ENCODE results near the gene HIRIP3. TPM values are rescaled to one million over a fixed set of nuclear protein-coding genes. Genes with fewer than 3 reads are reported as not detected.

Gene HIRIP3
- total RNA-seq, 1 donor from 2014 or later: 9.9 TPM

- H3K9me3 Mint-ChIP-seq (ENCODE audit: low read depth): no peaks in the 10 kb centered on the region
Observed at GRCh38 chr16:29989111-29989858, 6.1 kb downstream of the HIRIP3 start.

GRCh38 chr16:29988346-29989075, 6.9 kb downstream of the HIRIP3 start:
- Mint-ChIP-seq H3K9me3 (ENCODE audit: low read depth) (no peaks in the 10 kb centered on the region), H3K4me3 (ENCODE audit: unreplicated experiment) (no peak overlapping the region), H3K27me3 (ENCODE audit: low read depth) (no peaks in the 10 kb centered on the region)

More at GRCh38 chr16:29989111-29989858, 6.1 kb downstream of the HIRIP3 start:
- peaks cover 5% of the 10 kb centered on the region for H3K4me1 Mint-ChIP-seq (ENCODE audit: low read depth)
- TF ChIP-seq CTCF (IDR thresholded peaks at IDR 0.05): no peak
- peak overlapping the region; percentile 39 for H3K27ac Mint-ChIP-seq (ENCODE audit: unreplicated experiment)
- DNase-seq (ENCODE audit: low spot score): peak; percentile 65
- H3K36me3 Mint-ChIP-seq (ENCODE audit: low read depth): peaks cover 36% of the 10 kb centered on the region
- no peaks in the 10 kb centered on the region for H3K27me3 Mint-ChIP-seq (ENCODE audit: low read depth)
- no peak overlapping the region for H3K4me3 Mint-ChIP-seq (ENCODE audit: unreplicated experiment)

GRCh38 chr16:29987371-29988085, 7.9 kb downstream of the HIRIP3 start:
- Mint-ChIP-seq H3K4me1 (ENCODE audit: low read depth) (no peaks in the 10 kb centered on the region), H3K4me3 (ENCODE audit: unreplicated experiment) (no peak overlapping the region), H3K27me3 (ENCODE audit: low read depth) (no peaks in the 10 kb centered on the region), H3K9me3 (ENCODE audit: low read depth) (no peaks in the 10 kb centered on the region), H3K27ac (ENCODE audit: unreplicated experiment) (no peak overlapping the region), H3K36me3 (ENCODE audit: low read depth) (peaks cover 44% of the 10 kb centered on the region)
- TF ChIP-seq CTCF (IDR thresholded peaks at IDR 0.05): no peak
- peak; percentile 84 for DNase-seq (ENCODE audit: low spot score)

More at GRCh38 chr16:29988346-29989075, 6.9 kb downstream of the HIRIP3 start:
- peak; percentile 85 for DNase-seq (ENCODE audit: low spot score)
- TF ChIP-seq CTCF (IDR thresholded peaks at IDR 0.05): no peak
- Mint-ChIP-seq H3K4me1 (ENCODE audit: low read depth) (no peaks in the 10 kb centered on the region), H3K36me3 (ENCODE audit: low read depth) (peaks cover 39% of the 10 kb centered on the region), H3K27ac (ENCODE audit: unreplicated experiment) (no peak overlapping the region)

- no peak for TF ChIP-seq CTCF (IDR thresholded peaks at IDR 0.05)
- peaks cover 46% of the 10 kb centered on the region for H3K36me3 Mint-ChIP-seq (ENCODE audit: low read depth)
- no peaks in the 10 kb centered on the region for H3K27me3 Mint-ChIP-seq (ENCODE audit: low read depth)
- no peak for DNase-seq (ENCODE audit: low spot score)
- no peaks in the 10 kb centered on the region for H3K4me1 Mint-ChIP-seq (ENCODE audit: low read depth)
- H3K4me3 Mint-ChIP-seq (ENCODE audit: unreplicated experiment): no peak overlapping the region
- no peak overlapping the region for H3K27ac Mint-ChIP-seq (ENCODE audit: unreplicated experiment)
- H3K9me3 Mint-ChIP-seq (ENCODE audit: low read depth): no peaks in the 10 kb centered on the region
Observed at GRCh38 chr16:29986931-29987330, 8.5 kb downstream of the HIRIP3 start.

GRCh38 chr16:29986231-29986630, 9.2 kb downstream of the HIRIP3 start:
- no peak for TF ChIP-seq CTCF (IDR thresholded peaks at IDR 0.05)
- peak; percentile 79 for DNase-seq (ENCODE audit: low spot score)
- Mint-ChIP-seq H3K27ac (ENCODE audit: unreplicated experiment) (no peak overlapping the region), H3K4me3 (ENCODE audit: unreplicated experiment) (no peak overlapping the region), H3K36me3 (ENCODE audit: low read depth) (peaks cover 49% of the 10 kb centered on the region), H3K27me3 (ENCODE audit: low read depth) (no peaks in the 10 kb centered on the region), H3K9me3 (ENCODE audit: low read depth) (no peaks in the 10 kb centered on the region), H3K4me1 (ENCODE audit: low read depth) (no peaks in the 10 kb centered on the region)

All from chondrocyte (in vitro differentiated cells).